Neural cell (in vitro differentiated cells): ENCODE results near the gene INSL6. TPM values are rescaled to one million over a fixed set of nuclear protein-coding genes. Genes with fewer than 3 reads are reported as not detected.

Source experiments
- H2AFZ ChIP-seq: fragments of 200-600, 300-800 bp; sonication (generic), shearing (Covaris generic); 2 replicates; pipeline ENCODE4 v1.6.0; 2014; ENCODE audit warnings: low read depth, mild to moderate bottlenecking, antibody characterized with exemption, low read length, moderate library complexity
- H3F3A ChIP-seq: fragments of 200-600 bp; shearing (Covaris generic); 2 replicates; pipeline ENCODE4 v1.6.1; 2016; ENCODE audit warnings: mild to moderate bottlenecking, moderate library complexity, mixed read lengths, antibody characterized with exemption, low read length; ENCODE audit not compliant: insufficient read depth, poor library complexity, severe bottlenecking
- H3K27ac ChIP-seq: fragments of 200-600, 300-800 bp; sonication (generic), shearing (Covaris generic); 2 replicates; pipeline ENCODE4 v1.5.1; 2014; ENCODE audit warnings: mild to moderate bottlenecking, low read length, moderate library complexity
- H3K27me3 ChIP-seq: fragments of 300-800, 200-600 bp; sonication (generic), shearing (Covaris generic); 2 replicates; pipeline ENCODE4 v1.6.0; 2014; ENCODE audit warnings: mild to moderate bottlenecking, low read depth, low read length, moderate library complexity; ENCODE audit not compliant: insufficient read depth
- H3K36me3 ChIP-seq: fragments of 300-800, 200-600 bp; sonication (generic), shearing (Covaris generic); 2 replicates; pipeline ENCODE4 v1.5.1; 2014; ENCODE audit warnings: mild to moderate bottlenecking, antibody characterized with exemption, low read length, moderate library complexity; ENCODE audit not compliant: insufficient read depth
- H3K4me2 ChIP-seq: fragments of 300-800, 200-600 bp; sonication (generic), shearing (Covaris generic); 2 replicates; pipeline ENCODE4 v1.6.0; 2014; ENCODE audit warnings: mild to moderate bottlenecking, low read length
- H3K4me3 ChIP-seq: fragments of 300-800, 200-600 bp; sonication (generic), shearing (Covaris generic); 2 replicates; pipeline ENCODE4 v1.5.1; 2014; ENCODE audit warnings: mild to moderate bottlenecking, low read length, moderate library complexity
- H3K79me2 ChIP-seq: fragments of 200-600 bp; shearing (Covaris generic); replicated peaks from 2 replicates; pipeline ENCODE4 v1.6.0; 2014; ENCODE audit warnings: mild to moderate bottlenecking, low read length, moderate library complexity; ENCODE audit not compliant: insufficient read depth
- H3K9ac ChIP-seq: fragments of 300-800, 200-600 bp; sonication (generic), shearing (Covaris generic); 2 replicates; pipeline ENCODE4 v1.6.1; 2016; ENCODE audit warnings: mild to moderate bottlenecking, low read length, mixed read lengths
- H3K9me2 ChIP-seq: fragments of 200-600 bp; shearing (Covaris generic); 2 replicates; pipeline ENCODE4 v1.6.1; 2016; ENCODE audit warnings: mild to moderate bottlenecking, low read length, mixed read lengths; ENCODE audit not compliant: insufficient read depth
- H3K9me3 ChIP-seq: fragments of 200-600, 300-800 bp; sonication (generic), shearing (Covaris generic); 2 replicates; pipeline ENCODE4 v1.6.1; 2016; ENCODE audit warnings: mild to moderate bottlenecking, mixed run types, low read length, moderate library complexity, mixed read lengths
- H4K20me1 ChIP-seq: fragments of 200-600 bp; shearing (Covaris generic); 2 replicates; pipeline ENCODE4 v1.6.1; 2016; ENCODE audit warnings: mild to moderate bottlenecking, mixed run types; ENCODE audit not compliant: insufficient read depth
- REST ChIP-seq: IDR thresholded peaks from 2 replicates; pipeline ENCODE4 v1.6.1; 2012; ENCODE audit warnings: borderline replicate concordance
- polyA plus RNA-seq: library from polyadenylated mRNA; depleted of rRNA; stranded (reverse); fragments of >200 nt; gene quantifications from 2 replicates; pipeline ENCODE4 v1.2.3, GENCODE V29; 2014
- small RNA-seq, 3 experiments: library from RNA; depleted of rRNA; stranded (forward); fragments of <200 nt; gene quantifications; one replicate each; pipeline ENCODE3, GENCODE V24; 2012

Gene INSL6
- polyA plus RNA-seq, 1 donor from 2014 or later: not detected

GRCh38 chr9:5113994-5114748 lies 71.3 kb downstream of the INSL6 start:
- no peak for TF ChIP-seq REST
- Histone ChIP-seq H3K4me2 (no peak overlapping the region), H3F3A (no peaks in the 10 kb centered on the region), H3K4me3 (no peak overlapping the region), H4K20me1 (no peaks in the 10 kb centered on the region), H3K27ac (no peak overlapping the region), H2AFZ (no peak overlapping the region), H3K27me3 (no peaks in the 10 kb centered on the region), H3K9me3 (no peaks in the 10 kb centered on the region), H3K36me3 (peaks cover 12% of the 10 kb centered on the region), H3K79me2 (no peaks in the 10 kb centered on the region), H3K9me2 (no peaks in the 10 kb centered on the region), H3K9ac (no peak overlapping the region)

Small RNA genes within 50 kb of the gene (small RNA-seq; reads per million reads assigned to genes)
- gene AL133547.1: 0 reads per million in 3 experiments

Other genes starting within 250 kb of the INSL6 start
- gene JAK2, start 200.4 kb downstream of the INSL6 start, polyA plus RNA-seq: 16.9 and 19.7 TPM in 2 replicates
- not detected in 2 replicates for gene INSL4, start 45.8 kb upstream of the INSL6 start, polyA plus RNA-seq
- gene RLN2, start 119.1 kb upstream of the INSL6 start, polyA plus RNA-seq: not detected in 2 replicates
- not detected in 2 replicates for gene RLN1, start 154.2 kb upstream of the INSL6 start, polyA plus RNA-seq